GM12874 (cell line): Measurements from ENCODE around the gene D2HGDH.

Source experiments
- TF ChIP-seq, protein P1 (sequence below): IDR thresholded peaks from 2 replicates; pipeline ENCODE4 v1.5.1; 2011; ENCODE audit warnings: low read depth, mild to moderate bottlenecking, control low read depth, low read length, moderate library complexity; ENCODE audit not compliant: insufficient read depth

Gene D2HGDH

DNA sequence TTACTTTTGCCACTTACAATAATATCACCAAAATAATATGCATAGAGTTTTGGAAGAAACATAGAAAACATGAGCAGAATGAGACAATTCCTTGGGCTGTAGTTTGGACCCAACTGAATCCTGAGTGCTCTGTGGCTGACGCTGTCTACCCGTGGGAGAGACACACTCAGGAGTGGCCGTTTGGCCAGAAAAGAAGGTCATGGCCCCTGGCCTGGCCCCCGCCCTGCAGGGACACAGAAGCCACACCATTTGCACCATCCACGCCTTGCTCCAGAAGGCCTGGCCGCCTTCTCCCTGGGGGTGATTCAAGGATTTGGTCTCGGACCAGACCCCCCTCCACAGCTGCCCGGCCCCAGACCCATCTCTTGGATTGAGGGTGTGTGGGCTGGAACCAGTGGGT lies 6.4 kb upstream of the D2HGDH start:
- TF ChIP-seq, protein P1, sequence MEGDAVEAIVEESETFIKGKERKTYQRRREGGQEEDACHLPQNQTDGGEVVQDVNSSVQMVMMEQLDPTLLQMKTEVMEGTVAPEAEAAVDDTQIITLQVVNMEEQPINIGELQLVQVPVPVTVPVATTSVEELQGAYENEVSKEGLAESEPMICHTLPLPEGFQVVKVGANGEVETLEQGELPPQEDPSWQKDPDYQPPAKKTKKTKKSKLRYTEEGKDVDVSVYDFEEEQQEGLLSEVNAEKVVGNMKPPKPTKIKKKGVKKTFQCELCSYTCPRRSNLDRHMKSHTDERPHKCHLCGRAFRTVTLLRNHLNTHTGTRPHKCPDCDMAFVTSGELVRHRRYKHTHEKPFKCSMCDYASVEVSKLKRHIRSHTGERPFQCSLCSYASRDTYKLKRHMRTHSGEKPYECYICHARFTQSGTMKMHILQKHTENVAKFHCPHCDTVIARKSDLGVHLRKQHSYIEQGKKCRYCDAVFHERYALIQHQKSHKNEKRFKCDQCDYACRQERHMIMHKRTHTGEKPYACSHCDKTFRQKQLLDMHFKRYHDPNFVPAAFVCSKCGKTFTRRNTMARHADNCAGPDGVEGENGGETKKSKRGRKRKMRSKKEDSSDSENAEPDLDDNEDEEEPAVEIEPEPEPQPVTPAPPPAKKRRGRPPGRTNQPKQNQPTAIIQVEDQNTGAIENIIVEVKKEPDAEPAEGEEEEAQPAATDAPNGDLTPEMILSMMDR, result no peak

DNA sequence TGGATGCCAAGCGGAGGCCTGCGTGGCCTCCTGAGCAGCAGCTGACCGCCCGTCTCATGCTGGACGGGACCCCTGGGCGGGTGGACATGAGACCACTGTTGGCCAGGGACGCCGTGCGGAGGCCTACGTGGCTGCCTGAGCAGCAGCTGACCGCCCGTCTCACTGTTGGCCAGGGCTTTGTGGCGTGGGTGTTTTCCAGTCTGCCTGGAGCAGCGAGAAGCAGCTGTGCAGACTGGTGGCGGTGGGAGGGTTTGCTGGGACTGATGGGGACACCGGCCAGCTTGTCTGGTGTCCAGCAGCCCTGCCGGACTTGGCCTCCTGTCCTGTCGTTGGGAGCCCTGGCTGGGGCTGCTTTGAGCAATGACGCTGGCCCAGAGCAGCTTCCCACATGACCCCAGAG lies 5.8 kb upstream of the D2HGDH start:
- TF ChIP-seq, protein P1, result no peak

DNA sequence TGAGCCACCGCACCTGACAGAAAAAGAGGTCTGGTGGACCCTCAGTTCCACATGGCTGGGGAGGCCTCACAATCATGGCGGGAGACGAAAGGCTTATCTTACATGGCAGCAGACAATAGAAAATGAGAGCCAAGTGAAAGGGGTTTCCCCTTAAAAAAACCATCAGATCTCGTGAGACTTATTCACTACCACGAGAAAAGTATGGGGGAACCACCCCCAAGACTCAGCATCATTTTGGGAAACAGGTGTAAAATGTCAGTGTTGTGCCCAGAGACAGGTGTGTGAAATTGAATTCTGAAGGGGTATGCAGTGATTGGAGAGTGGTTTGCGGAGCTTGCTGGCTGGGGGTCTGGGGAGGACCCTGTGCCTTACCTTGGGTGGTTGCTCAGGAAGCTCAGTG lies 4.6 kb upstream of the D2HGDH start:
- TF ChIP-seq, protein P1, result no peak

DNA sequence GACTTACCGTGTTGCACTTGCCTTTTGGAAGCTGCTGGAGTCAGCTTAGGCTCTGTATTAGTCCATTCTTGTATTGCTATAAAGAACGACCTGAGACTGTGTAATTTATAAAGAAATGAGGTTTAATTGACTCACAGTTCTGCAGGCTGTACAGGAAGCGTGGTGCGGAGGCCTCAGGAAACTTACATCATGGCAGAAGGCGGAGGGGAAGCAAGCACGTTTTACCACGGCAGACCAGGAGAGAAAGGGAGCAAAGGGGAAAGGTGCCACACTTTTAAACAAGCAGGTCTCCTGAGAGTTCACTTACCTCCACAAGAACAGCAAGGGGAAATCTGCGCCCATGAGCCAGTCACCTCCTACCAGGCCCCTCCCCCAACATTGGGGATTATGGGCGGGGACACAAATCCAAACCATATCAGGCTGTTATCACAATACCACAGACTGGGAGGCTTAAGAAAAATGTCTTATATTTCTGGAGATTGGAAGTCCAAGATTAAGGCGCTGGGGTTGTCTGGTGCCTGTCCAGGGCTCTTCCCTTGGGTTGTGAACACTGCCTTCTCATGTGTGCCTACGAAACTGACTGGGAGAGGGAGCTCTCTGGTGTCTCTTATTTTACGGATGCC lies 3.6 kb upstream of the D2HGDH start:
- TF ChIP-seq, protein P1, result no peak

DNA sequence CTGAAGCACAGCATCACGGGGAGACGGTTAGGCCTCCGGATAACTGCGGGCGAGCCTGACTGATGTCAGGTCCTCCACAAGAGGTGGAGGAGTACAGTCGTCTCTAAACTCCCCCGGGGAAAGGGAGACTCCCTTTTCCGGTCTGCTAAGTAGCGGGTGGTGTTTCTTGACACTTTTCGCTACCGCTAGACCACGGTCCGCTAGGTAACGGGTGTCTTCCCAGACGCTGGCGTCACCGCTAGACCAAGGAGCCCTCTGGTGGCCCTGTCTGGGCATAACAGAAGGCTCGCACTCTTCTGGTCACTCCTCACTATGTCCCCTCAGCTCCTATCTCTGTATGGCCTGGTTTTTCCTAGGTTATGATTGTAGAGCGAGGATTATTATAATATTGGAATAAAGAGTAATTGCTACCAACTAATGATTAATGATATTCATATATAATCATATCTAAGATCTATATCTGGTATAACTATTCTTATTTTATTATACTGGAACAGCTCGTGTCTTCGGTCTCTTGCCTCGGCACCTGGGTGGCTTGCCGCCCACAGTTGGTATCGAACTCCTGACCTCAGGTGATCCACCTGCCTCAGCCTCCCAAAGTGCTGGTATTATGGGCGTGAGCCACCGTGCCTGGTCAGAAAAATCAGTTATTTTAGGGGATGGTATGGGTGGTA lies 1.8 kb upstream of the D2HGDH start:
- TF ChIP-seq, protein P1, result peak; percentile 39; the same call in 1 of the 2 replicates

DNA sequence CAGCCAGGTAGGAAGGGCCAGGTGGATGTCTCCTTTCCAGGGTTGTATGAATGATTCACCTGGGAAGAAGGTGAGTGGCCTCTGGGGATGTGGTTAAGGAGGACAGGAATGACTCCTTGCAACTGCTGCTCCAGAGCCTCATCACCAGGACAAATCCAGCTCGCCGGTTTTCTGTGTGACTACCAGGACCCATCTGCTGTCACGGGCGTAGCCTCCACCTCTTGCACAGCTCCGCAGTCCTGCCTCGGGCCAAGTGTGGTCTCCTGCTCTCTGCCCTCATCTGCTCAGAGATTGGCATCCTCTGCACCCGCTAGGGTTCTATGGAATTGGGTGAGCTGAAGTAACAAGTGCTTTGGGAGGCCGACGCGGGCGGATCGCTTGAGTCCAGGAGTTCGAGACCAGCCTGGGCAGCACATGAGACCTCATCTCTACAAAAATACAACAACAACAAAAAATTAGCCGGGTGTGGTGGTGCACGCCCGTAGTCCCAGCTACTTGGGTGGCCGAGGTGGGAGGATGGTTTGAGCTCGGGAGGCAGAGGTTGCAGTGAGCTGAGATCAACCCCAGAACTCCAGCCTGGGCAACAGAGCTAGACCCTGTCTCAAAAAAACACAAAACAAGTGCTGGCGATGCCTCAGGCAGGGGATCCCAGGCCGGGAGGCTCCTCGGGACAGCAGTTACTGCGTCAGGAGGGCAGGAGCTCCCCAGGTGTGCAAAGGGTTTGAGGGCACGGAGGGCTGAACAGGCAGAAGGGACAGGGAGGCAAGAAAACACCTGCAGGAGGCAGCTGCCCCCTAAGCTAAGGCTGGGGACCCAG lies 831 bp upstream of the D2HGDH start:
- TF ChIP-seq, protein P1, result no peak

DNA sequence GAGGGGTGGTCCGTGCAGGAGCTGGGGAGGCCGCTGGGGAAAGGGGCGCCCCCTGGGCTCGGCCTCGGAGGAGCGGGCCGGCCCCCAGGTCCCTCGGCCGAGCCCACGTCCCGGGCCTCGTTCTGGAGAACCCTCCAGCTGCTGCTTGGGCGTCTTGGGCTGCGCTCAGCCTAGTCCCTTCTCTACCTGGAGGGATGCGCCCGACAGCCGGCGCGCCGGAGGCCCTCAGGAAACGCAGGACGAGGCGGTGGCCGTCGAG lies 293 bp upstream of the D2HGDH start:
- TF ChIP-seq, protein P1, result 0 out of 2 replicates have a peak, but pooled peaks have one; percentile 21
